Stimulated activated CD8-positive, alpha-beta memory T cell treated with anti-CD3 and anti-CD28 coated beads, Interleukin-7, amount 100 ng/mL, for 48 hours (primary cell): Measurements from ENCODE around the gene KAZN.

Experiments
- DNase-seq, 2 donors: peaks; one replicate each; pipeline ENCODE4 v3.0.0-alpha.2; 2020; ENCODE audit warnings: low read depth in 1 of 2; ENCODE audit errors: extremely low read depth in 1 of 2

Gene KAZN

DNA sequence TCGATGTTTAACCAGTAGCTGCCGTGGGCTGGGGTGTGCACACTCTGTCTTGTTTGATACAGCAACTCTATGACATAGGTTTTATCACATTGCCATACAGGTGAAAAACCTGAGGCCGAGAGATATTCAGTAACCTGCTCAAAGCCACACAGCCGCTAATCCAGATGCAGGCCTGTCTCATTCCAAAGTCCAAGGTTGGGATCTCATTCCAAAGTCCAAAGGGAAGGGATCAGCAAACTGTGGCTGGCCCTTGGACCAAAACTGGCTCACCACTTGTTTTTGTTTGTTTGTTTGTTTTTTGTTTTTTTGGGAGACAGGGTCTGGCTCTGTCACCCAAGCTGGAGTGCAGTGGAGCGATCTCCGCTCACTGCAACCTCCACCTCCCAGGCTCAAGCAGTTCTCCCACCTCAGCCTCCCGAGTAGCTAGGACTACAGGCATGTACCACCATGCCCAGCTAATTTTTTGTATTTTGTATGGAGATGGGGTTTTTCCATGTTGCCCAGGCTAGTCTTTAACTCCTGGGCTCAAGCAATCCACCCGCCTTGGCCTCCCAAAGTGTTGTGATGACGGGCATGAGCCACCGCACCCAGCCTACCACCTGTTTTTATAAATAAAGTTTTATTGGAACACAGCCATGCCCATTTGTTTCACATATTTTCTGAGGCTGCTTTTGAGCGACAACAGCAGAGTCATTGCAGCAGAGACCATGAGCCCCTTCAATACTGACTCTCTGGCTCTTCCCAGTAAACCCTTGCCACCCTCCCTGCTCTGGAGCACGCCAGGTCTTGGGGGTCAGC, 391.6 kb downstream of the KAZN start:
- DNase-seq, result no peak

DNA sequence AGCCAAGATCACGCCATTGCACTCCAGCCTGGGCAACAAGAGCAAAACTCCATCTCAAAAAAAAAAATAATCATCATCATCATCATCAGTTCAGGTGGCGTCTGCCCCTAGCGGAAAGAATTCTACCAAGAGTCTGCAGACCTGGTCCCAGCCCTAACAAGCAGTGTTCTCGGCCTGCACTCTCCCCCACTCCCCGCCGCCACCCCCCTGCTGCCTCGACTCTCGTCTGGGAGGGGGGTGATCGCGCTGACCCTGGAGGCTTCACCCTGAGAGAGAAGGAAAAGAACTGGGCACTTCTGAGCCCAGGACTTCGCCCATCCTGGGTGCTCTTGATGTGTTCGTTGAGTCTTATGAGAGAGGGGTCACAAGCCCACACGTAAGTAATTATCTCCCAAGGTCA, 394.9 kb downstream of the KAZN start:
- DNase-seq, result no peak

DNA sequence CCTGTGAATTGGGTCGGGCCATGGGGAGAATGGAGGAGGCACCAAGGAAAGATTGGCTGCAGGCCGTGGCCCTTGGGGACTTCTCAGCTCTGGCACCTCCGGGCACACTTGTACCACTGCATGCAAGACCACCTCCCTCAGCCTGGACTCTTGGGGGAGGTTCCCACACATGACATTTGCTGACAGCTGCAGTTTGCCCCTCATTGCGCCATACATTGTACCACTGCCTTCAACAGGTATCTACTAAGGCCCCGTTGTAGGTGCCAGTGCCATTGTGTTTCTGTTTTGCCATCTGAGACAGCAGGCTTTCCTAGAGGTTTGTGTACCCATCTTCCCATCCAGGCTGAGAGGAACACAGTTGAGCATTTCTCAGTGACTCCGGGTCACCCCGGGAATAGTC, 395.7 kb downstream of the KAZN start:
- no peak for DNase-seq

DNA sequence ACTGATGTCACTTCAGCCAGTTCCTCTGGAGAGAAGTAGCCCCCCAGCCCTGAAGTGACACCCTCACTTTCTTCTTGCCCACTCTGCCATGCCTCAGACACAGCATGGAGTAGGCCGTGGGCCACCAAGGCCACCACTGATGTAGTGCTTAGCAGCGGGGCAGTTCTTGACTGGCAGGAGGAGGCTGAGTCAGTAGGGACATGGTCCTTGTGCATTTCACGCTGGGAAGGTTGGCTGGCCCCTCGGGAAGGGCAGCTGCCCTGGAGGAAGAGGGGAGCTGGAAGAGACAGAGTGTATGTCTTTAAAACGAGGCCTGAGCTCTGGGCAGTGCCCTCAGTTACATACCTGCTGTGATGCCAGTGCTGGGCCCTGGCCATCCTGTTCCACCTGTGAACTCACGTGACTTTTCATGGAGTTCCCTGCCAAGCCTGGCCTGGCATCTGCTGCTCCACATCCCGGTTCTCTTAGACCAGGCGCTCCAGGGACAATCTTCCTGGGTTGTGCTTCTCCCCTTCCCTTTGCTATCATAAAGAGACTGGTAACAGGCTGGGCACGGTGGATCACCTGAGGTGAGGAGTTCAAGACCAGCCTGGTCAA, 396.5 kb downstream of the KAZN start:
- no peak for DNase-seq

DNA sequence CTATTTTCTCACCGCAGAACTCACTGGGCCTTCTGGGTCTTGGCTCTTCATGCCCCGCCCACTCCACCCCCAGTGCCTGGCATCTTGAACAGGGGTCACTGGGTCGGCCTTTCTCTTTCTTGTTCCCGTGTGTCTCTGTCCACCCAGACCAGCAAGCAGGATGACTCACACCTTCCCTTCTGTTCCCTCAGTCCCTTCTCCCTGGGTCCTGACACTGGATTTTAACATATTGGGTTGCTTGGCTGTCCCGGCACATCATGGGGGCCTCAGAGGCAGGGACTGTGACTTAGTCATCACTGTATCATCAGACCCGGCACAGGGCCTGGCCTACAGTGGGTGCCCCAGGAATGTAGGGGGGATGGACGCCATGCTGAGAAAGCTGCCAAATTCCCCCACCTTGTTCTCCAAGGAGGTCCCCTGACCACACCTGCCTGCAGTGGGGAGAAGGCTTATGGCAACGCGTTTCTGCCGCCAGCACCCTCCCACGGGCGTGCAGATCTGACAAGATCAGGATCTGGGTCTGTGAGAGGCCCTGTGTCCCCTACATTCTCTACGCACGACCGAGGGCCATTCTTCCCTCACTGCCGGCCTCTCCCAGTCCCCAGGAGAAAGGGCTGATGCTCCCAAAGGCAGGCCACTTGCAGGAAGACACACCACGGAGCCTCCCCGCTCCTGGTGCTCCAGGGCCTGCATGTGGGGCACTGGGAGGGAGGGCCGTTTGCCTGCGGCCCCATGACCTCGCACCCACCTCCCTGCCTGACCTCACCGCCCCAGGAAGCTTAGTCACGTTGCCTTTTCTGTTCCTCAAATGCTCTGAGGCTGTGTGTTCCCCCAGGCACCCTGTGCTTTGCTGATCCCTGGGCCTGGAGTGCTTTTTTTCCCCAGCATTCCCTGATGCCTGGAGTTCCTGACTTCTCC, 397.9 kb downstream of the KAZN start:
- no peak for DNase-seq

DNA sequence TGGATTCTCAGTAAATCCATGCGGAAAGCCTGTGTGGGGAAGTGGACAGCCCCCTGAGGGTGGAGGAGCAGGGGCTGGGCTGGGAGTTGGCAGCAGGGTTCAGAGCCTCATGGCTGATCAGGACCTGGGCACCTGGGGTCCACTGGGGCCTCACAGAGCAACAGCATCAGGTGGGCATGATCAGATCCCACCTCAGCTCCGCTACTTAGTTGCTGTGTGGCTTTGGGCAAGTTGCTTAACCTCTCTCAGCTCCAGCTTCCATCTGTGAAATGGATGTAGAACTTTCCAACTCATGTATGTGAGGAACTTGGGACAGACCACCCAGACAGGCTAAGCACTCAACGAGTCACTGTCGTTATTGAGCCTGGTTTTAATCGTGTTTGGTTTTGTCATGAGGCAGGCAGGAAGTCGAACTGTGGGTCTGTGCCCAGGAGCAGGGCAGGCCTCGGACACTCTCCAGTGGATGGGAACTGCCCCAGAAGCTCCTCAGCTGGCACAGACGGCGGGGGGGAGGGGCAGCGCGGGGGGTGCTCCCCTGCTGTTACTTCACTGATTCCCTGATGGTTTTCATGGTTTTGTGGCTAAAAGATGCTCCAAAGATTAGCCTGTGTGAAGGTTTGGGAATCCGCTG, 399.3 kb downstream of the KAZN start:
- no peak for DNase-seq

DNA sequence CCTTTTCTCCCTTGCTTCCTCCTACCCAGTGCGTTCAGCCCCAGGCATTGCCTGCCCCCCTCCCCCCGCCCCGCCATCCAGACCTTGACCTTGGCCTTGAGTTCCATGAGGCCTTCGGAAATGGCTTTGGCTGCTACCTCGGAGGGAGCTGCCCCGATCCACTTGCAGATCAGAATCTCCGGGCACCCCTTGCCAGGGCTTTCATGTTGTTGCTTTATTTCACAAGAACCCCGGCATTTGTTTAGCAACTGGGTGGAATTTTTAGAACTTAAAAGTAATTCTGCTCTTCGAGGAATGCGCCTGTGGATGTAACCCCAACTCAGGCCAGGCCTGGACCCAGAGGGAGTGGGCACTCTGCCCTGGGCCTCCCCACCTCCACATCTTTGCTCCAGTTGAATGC, 401.0 kb downstream of the KAZN start:
- no peak for DNase-seq

DNA sequence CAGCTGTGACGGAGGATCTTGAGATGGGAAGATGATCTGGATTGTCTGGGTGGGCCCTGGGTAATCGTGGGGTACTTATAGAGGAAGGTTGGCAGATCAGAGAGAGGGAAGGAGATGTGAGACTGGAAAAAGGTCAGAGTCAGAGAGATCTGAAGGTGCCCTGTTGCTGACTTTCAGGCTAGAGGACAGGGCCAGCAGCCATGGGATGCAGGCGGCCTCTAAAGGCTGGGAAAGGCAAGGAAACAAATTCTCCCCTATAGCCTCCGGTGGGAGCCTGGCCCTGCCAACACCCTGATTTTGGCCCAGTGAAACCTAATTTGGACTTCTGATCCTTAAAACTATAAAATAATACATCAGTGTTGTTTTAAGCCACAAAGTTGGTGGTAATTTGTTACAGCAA, 401.5 kb downstream of the KAZN start:
- DNase-seq, result no peak

DNA sequence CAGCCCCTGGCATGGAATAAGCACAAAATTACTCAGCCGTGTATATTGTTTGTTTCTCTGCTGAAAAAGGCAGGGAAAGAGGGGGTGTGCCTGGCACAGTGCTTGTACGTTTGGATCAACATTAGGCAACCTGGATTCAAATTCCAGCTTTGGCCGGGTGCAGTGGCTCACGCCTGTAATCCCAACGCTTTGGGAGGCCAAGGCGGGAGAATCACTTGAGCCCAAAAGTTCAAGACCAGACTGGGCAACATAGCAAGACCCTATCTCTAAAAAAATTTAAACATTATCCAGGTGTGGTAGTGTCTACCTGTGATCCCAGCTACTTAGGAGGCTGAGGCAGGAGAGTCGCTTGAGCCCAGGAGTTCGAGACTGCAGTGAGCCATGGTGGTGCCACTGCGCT, 402.2 kb downstream of the KAZN start:
- DNase-seq, result no peak

DNA sequence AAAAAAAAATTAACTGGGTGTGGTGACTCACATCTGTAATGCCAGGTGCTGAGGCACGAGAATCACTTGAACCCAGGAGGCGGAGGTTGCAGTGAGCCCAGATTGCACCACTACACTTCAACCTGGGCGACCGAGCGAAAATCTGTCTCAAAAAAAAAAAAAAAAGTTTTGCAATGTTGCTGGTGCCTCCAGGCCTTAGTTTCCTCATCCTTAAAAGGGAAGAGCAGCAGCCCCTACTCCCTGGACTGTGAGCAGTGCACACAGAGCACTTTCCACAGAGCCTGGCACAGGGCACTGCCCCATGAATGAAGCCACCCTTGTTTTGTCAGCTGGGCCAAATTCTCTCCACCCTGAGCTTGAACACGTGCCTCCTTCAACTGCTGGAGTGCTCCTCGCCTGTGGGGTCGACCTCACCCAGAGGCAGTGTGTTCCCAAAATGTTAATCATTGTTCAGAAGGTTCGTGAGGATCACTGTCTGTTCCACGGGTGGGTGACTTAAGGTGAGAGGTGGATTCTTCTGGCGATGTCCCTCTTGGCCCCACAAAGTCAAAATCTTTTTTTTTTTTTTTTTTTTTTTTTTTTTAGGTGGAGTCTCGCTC, 402.9 kb downstream of the KAZN start:
- no peak for DNase-seq

DNA sequence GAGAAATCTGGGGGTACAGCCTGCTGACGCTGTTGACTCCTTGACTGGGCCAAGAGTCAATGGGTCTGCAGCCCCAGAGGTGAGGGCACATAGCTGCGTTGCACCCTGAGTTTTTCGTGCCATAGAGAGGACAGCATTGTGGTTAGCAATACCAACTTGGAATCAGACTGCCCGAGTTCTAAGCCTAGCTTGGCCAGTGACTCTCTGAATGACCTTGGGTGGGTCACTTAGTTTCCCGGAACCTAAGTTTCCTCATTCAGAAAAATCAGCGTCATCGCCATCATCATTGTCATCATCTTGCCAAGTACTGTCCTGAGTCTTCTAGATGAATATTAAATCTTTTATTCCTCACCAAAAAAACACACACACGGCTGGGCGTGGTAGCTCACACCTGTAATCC, 403.8 kb downstream of the KAZN start:
- no peak for DNase-seq

DNA sequence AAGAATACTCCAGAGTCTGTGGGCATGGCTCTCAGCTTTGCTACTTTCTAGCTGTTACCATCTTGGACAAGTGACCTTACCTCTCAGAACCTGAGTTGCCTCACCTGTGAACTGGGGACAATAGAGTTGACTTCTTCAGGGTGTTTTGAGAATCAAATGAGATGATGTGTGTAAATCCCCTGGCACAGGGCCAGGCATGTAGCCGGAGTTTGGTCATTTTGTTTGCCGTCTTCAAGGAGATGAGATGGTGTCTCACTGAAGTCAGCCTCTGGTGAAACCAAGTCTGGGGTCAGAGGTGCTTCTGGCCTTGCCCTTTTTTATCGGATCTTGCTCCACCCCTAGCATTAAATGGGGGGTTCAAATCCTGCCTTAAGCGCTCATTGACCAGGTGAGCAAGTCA, 405.9 kb downstream of the KAZN start:
- no peak for DNase-seq

DNA sequence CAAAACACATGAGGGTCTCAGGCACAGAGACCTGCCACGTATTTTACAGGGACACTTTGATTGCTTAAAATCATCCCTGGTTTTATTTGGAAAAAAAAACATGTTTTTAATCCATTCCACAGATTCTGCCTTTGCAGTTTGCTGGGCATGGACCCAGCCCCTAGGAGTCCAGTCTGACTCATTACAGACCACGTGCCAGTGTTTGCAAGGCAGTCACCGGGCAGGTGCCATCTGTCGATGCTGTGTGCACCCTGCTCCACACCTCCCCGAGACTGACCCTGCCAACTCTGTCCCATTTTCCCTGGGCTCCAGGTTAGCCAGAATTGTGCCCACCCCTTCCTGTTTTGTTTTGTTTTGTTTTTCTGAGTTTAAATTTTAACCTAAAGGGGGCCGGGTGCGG, 406.6 kb downstream of the KAZN start:
- no peak for DNase-seq

DNA sequence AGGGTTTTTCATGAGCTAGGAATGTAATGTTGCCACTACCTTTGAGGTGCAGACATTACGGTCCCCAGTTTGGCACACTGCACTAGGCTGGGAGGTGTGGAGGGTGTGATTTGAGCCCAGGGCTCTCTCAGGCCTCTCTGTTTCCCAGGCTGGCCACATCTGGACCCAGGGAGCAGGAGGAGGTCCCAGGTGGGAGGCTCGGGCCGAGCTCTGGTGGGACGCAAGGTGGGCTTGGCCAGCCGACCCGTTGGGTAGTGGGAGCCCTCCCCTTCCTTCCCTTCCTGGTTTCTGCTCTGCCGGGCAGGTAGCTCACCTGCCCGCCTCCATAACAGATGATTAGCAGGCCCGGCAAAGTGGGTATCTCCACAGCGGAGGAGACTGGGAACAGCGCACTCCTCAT, 408.9 kb downstream of the KAZN start:
- no peak for DNase-seq

DNA sequence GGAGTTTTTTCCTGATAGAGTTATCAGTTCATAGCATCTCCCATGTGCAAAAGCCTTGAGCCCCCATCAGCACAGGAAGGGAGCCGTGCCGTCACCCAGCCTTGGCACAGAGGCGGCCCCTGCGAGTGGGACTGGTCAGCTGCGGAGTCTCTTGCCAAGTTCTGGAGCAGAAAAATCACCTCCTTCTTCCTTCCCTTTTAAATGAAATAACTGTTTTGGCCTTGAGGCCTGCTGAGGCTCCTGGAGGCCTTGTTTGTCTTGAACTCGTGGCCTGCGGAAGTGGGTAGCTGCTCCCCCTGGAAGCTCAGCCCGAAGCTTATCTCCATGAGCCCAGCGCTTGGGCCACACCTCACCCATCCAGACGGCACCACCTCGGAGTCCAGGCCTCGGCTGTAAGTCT, 409.4 kb downstream of the KAZN start:
- no peak for DNase-seq

DNA sequence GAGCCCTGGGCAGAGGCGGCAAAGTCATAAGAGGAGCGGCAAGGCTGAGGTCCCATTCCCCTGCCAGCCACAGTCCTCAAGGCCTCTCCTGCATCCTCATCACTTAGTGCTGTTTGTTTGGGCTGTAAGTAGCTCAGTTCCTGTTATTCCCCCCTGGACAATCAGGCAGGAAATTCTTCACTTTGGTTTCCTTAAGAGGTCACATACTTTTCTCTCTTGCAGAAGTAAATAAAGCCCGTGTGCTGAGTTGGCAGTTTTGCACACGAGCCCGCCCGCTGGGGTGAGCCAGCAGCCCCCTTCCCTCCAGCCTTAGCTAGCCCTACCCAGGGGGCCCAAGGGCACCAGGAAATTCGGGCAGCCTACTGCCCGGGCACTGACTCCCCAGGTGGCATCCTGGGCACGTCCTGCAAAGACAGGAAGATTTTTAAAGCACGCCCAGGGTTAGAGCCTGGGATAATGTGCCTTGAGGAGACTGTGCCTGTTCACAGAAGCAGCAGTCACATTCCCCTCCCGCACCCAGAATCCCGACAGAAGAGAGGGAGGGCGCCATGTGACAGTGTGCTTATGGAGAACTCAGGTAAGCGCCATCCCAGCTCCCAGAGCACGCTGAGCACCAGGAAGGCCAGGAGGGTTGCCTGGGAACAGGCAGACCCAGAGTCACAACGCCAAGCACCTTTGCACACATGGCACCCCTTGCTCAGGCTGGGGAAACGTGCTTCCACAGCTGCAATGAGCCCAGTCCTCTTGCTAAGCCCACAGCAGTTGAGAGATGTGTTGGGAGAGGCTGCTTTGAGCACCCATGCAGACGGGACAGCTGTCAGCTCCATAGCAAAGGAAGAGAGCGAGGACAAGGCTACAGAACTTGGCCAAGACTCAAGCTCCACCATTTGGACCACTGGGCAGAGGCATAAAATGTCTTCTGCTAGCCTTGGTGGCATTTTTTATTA, 410.6 kb downstream of the KAZN start:
- DNase-seq, result no peak

DNA sequence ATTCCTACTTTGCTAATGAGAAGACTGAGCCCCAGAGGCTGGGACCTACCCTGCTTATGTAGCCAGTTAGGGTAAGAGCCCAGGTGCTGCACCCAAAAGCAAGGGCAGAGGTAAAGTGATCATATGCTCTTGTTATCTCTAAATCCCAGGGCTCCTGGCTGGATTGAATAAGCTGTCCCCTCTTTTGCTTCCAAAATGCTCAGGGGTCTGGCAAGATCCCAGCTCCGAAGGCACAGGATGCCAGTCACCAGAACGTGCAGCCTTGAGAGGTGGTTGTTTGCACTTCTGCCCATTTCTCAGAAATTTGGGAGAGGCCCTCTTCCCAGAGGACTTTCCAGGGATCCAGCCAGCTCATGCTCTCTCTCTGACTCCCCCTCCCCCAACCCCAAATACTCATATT, 412.7 kb downstream of the KAZN start:
- no peak for DNase-seq

DNA sequence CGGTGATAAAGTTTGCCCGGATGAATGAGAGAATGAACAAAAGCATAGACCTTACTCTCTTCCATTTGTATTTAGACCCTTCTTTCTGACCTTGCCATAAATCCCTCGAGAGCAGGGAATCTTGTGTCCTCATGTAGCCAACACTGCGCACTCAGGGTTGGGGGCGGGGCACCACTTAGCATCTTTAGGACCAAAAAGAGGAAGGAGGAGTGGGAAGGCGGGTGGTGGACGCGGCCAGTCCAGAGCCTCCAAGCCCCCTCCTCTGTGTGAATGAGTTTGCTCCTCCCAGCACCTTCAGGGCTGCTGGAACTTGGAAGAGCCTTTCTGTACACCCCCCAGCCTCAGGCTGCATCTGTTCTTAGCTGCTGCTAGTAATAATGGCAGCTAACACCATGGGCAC, 413.2 kb downstream of the KAZN start:
- no peak for DNase-seq

DNA sequence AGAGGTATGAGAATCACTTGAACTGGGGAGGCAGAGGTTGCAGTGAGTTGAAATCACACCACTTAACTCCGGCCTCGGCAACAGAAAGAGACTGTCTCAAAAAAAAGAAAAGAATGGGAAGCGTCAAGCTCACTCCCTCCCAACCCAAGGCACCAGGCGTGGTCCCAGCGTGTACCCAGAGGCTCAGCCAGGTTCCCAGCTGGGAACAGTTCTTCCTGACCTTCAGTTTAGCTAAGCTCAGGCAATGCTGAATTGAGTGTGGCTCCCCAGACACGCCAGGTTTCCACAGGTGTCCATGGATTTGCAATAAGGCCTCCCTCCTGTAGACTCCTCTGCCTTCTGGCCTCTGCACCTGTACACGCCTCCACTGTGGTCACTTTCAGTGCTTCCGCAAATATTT, 414.3 kb downstream of the KAZN start:
- DNase-seq, result no peak

DNA sequence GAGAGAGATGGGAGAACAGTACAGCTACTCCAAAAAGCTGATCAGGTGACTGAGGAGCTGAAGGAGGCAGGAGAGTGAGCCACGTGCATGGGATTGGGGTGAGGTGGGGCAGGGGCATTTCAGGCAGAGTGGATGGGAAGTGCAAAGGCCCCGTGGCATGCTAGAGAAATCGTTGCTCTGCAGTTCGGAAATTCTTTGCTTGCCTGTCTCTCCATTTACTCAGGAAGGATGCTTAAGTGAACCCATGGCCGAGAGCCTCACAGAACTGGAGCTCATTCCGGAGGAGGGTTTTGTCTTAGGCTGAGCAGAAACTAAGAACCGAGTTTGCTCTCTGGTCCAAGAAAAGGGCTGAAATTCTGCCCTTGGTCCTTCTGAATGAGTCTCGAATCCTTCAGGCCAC, 415.3 kb downstream of the KAZN start:
- no peak for DNase-seq
